SK-N-SH (cell line): ENCODE results near the gene THBS3. TPM values are rescaled to one million over a fixed set of nuclear protein-coding genes. Genes with fewer than 3 reads are reported as not detected.

ENCODE experiments used
- CTCF ChIA-PET: fragments of 300-600, 350-600 bp; formaldehyde crosslinking; extraction: SDS; loops from one replicate; lab custom pipeline; 2021; lab: Yijun Ruan, JAX
- POLR2A ChIA-PET: fragments of 350-600 bp; sonication (Branson Sonifier 250); formaldehyde crosslinking; extraction: SDS; loops from one replicate; lab custom pipeline; 2020; ENCODE audit warnings: antibody characterized with exemption, inconsistent platforms; lab: Yijun Ruan, JAX
- DNase-seq: peaks from one replicate; pipeline ENCODE4 v3.0.0; 2012
- H2AFZ ChIP-seq: fragments of 200-600 bp; sonication (generic); 2 replicates; pipeline ENCODE4 v1.8.1; 2016; ENCODE audit warnings: antibody characterized with exemption, mild to moderate bottlenecking, low read depth
- H3F3A ChIP-seq: fragments of 200-600 bp; sonication (generic); replicated peaks from 2 replicates; pipeline ENCODE3; 2016; ENCODE audit warnings: antibody characterized with exemption, mild to moderate bottlenecking; ENCODE audit not compliant: insufficient read depth
- H3K27ac ChIP-seq, 2 experiments: fragments of 200-500 bp in 1 of 2; fragments of 200-600 bp in 1 of 2; sonication (Bioruptor generic) in 1 of 2; sonication (generic), shearing (Covaris generic) in 1 of 2; 2 replicates each; pipeline versions ENCODE4 v1.5.1 to v1.6.1; 2014 to 2016; ENCODE audit warnings: low read depth in 2 of 2, inconsistent platforms in 1 of 2, low read length in 1 of 2, mild to moderate bottlenecking in 1 of 2, mixed read lengths in 1 of 2
- H3K27me3 ChIP-seq: fragments of 200-600 bp; sonication (generic), shearing (Covaris generic); 2 replicates; pipeline ENCODE4 v1.6.1; 2016; ENCODE audit warnings: mixed run types; ENCODE audit not compliant: insufficient read depth
- H3K36me3 ChIP-seq, 2 experiments: fragments of 200-500 bp in 1 of 2; fragments of 200-600 bp in 1 of 2; sonication (Bioruptor generic) in 1 of 2; sonication (generic) in 1 of 2; replicated peaks in 1 of 2; 2 replicates each; pipeline versions ENCODE3 to v1.5.1; 2014 to 2016; ENCODE audit warnings: low read length in 1 of 2, mild to moderate bottlenecking in 1 of 2; ENCODE audit not compliant: insufficient read depth in 2 of 2, control insufficient read depth in 1 of 2
- H3K4me1 ChIP-seq, 2 experiments: fragments of 200-500 bp in 1 of 2; fragments of 200-600 bp in 1 of 2; sonication (Bioruptor generic) in 1 of 2; sonication (generic), shearing (Covaris generic) in 1 of 2; 2 replicates each; pipeline versions ENCODE4 v1.5.1 to v1.6.1; 2014 to 2016; ENCODE audit warnings: low read depth in 1 of 2, low read length in 1 of 2, mixed run types in 1 of 2; ENCODE audit not compliant: insufficient read depth in 2 of 2, control insufficient read depth in 1 of 2
- H3K4me2 ChIP-seq: fragments of 200-600 bp; sonication (generic), shearing (Covaris generic); 2 replicates; pipeline ENCODE4 v1.6.1; 2017; ENCODE audit warnings: mixed run types
- H3K4me3 ChIP-seq, 2 experiments: fragments of 200-500 bp in 1 of 2; fragments of 200-600 bp in 1 of 2; sonication (Bioruptor generic) in 1 of 2; sonication (generic), shearing (Covaris generic) in 1 of 2; 2 replicates each; pipeline versions ENCODE4 v1.5.1 to v1.8.1; 2014 to 2016; ENCODE audit warnings: low read depth in 2 of 2, inconsistent platforms in 1 of 2, low read length in 1 of 2, mild to moderate bottlenecking in 1 of 2, mixed read lengths in 1 of 2, moderate library complexity in 1 of 2
- H3K79me2 ChIP-seq: fragments of 200-600 bp; sonication (generic); 2 replicates; pipeline ENCODE4 v1.8.1; 2017; ENCODE audit warnings: mild to moderate bottlenecking; ENCODE audit not compliant: insufficient read depth
- H3K9ac ChIP-seq: fragments of 200-600 bp; sonication (generic); 2 replicates; pipeline ENCODE4 v1.6.1; 2017; ENCODE audit warnings: mixed run types
- H3K9me2 ChIP-seq: fragments of 200-600 bp; sonication (generic); 2 replicates; pipeline ENCODE4 v1.6.1; 2017; ENCODE audit warnings: mixed run types
- H3K9me3 ChIP-seq: fragments of 200-600 bp; sonication (generic); 2 replicates; pipeline ENCODE4 v1.6.1; 2017; ENCODE audit warnings: mixed run types, mild to moderate bottlenecking, moderate library complexity
- H4K20me1 ChIP-seq: fragments of 200-600 bp; sonication (generic); 2 replicates; pipeline ENCODE4 v1.6.1; 2017; ENCODE audit warnings: mild to moderate bottlenecking, mixed run types; ENCODE audit not compliant: insufficient read depth
- ELF1 ChIP-seq: IDR thresholded peaks from 2 replicates; pipeline ENCODE4 v1.4.0; 2012
- EP300 ChIP-seq, 2 experiments: IDR thresholded peaks; 2 replicates each; pipeline versions ENCODE4 v1.4.0 to v1.6.1; 2012; ENCODE audit warnings: borderline replicate concordance in 1 of 2, low read depth in 1 of 2, low read length in 1 of 2
- FOSL2 ChIP-seq: IDR thresholded peaks from 2 replicates; pipeline ENCODE4 v1.4.0; 2012; ENCODE audit warnings: low read depth, mild to moderate bottlenecking, moderate library complexity, borderline replicate concordance
- JUND ChIP-seq: IDR thresholded peaks from 2 replicates; pipeline ENCODE4 v1.4.0; 2012
- MEF2A ChIP-seq: IDR thresholded peaks from 2 replicates; pipeline ENCODE4 v1.4.0; 2012; ENCODE audit warnings: low read depth, borderline replicate concordance
- MXI1 ChIP-seq: IDR thresholded peaks from 2 replicates; pipeline ENCODE4 v1.6.1; 2012; ENCODE audit warnings: mild to moderate bottlenecking, low read depth, low read length, improper control_type of control experiment
- RAD21 ChIP-seq: IDR thresholded peaks from 2 replicates; pipeline ENCODE4 v1.6.1; 2012; ENCODE audit warnings: mild to moderate bottlenecking, low read length
- RCOR1 ChIP-seq: fragments of 150-350 bp; IDR thresholded peaks from 2 replicates; pipeline ENCODE4 v1.6.1; 2017; ENCODE audit warnings: antibody characterized with exemption, low read length
- RXRA ChIP-seq: IDR thresholded peaks from 2 replicates; pipeline ENCODE4 v1.4.0; 2012; ENCODE audit warnings: low read depth, mild to moderate bottlenecking, borderline replicate concordance
- WGBS: methylation state at CpG from one replicate; pipeline ENCODE4 v1.1.6; 2017; ENCODE audit warnings: low lambda C conversion rate; 5-methylcytosine and 5-hydroxymethylcytosine counted together
- polyA plus RNA-seq, 3 experiments: library from polyadenylated mRNA; depleted of rRNA; stranded (reverse); fragments of >200 nt; gene quantifications; 2 replicates each; pipeline ENCODE4 v1.2.3, GENCODE V29; 2012
- TF ChIP-seq, protein P1 (sequence below): IDR thresholded peaks from 2 replicates; pipeline ENCODE4 v1.6.1; 2012; ENCODE audit warnings: mild to moderate bottlenecking, low read depth, low read length, moderate library complexity
- TF ChIP-seq, protein P2 (sequence below): IDR thresholded peaks from 2 replicates; pipeline ENCODE4; 2012

THBS3 gene
- polyA plus RNA-seq, 1 of the 3 experiments (the other 2 are of a cell fraction): 124 TPM

DNA sequence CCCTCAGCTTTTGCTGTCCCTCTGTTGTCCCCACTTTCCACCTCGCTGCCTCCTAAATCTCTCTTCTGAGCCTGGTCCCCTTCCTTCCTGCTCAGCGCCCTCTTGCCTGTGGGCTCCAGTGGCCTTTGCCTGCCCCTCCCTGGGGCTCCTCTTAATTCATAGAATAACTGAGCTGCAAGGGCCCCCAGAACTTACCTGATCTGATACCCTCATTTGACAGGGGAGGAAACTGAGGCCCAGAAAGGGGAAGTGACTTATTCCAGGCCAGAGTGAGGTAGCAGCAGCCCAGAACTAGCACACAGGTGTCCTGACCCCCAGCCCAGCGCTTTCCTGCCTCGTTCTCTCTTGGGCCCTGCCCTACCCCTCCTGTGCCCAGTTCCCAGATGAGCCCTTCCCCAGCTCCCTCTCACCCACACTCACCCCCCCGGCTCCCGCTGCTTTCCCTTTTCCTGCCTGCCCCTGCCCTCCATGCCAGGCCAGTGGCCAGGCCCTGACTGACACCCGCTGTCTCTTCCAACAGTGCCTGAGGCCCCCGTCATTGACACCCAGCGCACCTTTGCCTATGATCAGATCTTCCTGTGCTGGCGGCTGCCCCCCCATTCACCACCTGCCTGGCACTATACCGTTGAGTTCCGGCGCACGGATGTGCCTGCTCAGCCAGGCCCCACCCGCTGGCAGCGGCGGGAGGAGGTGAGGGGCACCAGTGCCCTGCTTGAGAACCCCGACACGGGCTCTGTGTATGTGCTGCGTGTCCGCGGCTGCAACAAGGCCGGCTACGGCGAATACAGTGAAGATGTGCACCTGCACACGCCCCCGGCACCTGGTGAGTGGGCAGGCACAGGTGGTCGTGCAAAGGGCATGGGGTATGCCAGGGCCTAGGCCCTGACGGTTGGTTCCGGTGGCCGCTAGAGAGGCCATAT, 28.3 kb downstream of the THBS3 start:
- whole genome bisulfite sequencing: 98% methylated on average over 28 of the region's 31 CpGs
- peaks cover 12% of the 10 kb centered on the region; the same call in 1 of the 2 replicates for H3K79me2 ChIP-seq
- no peak overlapping the region for H3K4me2 ChIP-seq
- H3K9me3 ChIP-seq: no peaks in the 10 kb centered on the region
- no peaks in the 10 kb centered on the region for H3K27me3 ChIP-seq
- no peak for DNase-seq
- POLR2A ChIA-PET: no interaction called here
- CTCF ChIA-PET: interaction anchor here (0.9 to 9.6 kb wide), 4 partner anchors 11 to 93 kb away, joined by 3 to 203 read pairs (median 7); no protein-coding TSS in a partner anchor
- H2AFZ ChIP-seq: no peak overlapping the region
- H3K36me3 ChIP-seq: peaks cover 20 to 49% of the 10 kb centered on the region in 2 experiments
- H4K20me1 ChIP-seq: no peaks in the 10 kb centered on the region
- H3K4me3 ChIP-seq: no peak overlapping the region
- no peaks in the 10 kb centered on the region for H3K9me2 ChIP-seq
- H3F3A ChIP-seq: peaks cover 15% of the 10 kb centered on the region
- TF ChIP-seq, protein P1, sequence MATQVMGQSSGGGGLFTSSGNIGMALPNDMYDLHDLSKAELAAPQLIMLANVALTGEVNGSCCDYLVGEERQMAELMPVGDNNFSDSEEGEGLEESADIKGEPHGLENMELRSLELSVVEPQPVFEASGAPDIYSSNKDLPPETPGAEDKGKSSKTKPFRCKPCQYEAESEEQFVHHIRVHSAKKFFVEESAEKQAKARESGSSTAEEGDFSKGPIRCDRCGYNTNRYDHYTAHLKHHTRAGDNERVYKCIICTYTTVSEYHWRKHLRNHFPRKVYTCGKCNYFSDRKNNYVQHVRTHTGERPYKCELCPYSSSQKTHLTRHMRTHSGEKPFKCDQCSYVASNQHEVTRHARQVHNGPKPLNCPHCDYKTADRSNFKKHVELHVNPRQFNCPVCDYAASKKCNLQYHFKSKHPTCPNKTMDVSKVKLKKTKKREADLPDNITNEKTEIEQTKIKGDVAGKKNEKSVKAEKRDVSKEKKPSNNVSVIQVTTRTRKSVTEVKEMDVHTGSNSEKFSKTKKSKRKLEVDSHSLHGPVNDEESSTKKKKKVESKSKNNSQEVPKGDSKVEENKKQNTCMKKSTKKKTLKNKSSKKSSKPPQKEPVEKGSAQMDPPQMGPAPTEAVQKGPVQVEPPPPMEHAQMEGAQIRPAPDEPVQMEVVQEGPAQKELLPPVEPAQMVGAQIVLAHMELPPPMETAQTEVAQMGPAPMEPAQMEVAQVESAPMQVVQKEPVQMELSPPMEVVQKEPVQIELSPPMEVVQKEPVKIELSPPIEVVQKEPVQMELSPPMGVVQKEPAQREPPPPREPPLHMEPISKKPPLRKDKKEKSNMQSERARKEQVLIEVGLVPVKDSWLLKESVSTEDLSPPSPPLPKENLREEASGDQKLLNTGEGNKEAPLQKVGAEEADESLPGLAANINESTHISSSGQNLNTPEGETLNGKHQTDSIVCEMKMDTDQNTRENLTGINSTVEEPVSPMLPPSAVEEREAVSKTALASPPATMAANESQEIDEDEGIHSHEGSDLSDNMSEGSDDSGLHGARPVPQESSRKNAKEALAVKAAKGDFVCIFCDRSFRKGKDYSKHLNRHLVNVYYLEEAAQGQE: no peak
- TF ChIP-seq MXI1 (no peak), JUND (no peak), EP300 (IDR thresholded peaks at IDR 0.05; ENCODE audit: borderline replicate concordance in 1 of 2, low read depth in 1 of 2, low read length in 1 of 2) (no peak), ELF1 (no peak), RAD21 (no peak), MEF2A (no peak), RCOR1 (no peak), FOSL2 (no peak), RXRA (no peak)
- TF ChIP-seq, protein P2, sequence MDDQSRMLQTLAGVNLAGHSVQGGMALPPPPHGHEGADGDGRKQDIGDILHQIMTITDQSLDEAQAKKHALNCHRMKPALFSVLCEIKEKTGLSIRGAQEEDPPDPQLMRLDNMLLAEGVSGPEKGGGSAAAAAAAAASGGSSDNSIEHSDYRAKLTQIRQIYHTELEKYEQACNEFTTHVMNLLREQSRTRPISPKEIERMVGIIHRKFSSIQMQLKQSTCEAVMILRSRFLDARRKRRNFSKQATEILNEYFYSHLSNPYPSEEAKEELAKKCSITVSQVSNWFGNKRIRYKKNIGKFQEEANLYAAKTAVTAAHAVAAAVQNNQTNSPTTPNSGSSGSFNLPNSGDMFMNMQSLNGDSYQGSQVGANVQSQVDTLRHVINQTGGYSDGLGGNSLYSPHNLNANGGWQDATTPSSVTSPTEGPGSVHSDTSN: no peak
- no peak overlapping the region for H3K9ac ChIP-seq
- H3K4me1 ChIP-seq: peaks cover 0 to 30% of the 10 kb centered on the region in 2 experiments; a peak in 2 of 4 replicates
- H3K27ac ChIP-seq: no peak overlapping the region
